GM19099 (cell line): ENCODE results near the gene RTL1.

Experiments used
- POLR2A ChIP-seq: IDR thresholded peaks from 3 replicates; pipeline ENCODE4 v1.6.1; 2011; ENCODE audit warnings: low read depth; ENCODE audit not compliant: insufficient read length; ENCODE audit errors: extremely low read depth

Gene RTL1

DNA sequence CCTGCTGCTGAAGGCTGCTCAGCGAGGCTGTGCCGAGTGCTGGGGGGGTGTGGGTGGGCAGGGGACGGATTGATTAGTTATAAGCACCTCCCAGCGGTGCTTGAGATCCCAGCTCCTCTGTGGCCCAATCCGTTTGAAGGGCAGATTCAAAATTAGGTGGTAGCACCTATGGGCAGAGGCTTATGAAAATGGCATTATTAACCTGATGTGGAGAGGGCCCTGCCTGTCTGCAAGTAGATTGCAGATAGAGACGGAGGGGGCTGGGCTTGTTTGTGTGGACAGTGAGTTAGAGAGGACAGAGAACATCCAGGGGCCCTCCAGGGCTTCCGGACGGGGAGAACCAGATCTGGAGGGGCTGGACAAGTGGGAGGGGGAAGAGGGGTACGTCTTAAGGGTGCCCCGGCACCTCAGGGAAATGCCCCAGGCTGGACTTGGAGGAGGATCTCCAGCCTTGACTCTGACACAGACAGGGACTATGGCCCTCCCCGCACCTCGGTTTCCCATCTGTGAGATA, at the start of gene RTL1:
Gene RTL1, minus strand, starts transcription at position 51 of the 514 bp plus-strand sequence. CDS start 18,934 bp downstream, outside the sequence.
- TF ChIP-seq POLR2A = no peak

DNA sequence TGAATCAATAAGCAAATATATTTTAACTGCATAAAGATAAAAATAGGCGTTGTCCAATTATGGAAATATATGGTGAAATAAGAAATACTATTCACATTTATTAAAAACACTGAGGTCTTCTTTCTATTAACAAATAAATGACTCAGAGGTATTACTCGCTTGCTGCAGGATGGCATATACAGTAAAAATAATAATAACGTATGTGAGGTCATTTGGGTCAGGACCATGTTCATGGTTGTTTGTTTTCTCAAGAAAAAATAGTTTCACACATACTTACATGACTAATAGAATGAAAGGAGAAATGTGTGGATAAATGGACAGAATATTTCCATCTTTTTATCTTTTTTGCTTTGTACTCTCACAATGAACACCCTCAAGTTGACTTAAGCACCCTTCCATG, 46.5 kb upstream of the RTL1 start:
- TF ChIP-seq POLR2A = no peak

DNA sequence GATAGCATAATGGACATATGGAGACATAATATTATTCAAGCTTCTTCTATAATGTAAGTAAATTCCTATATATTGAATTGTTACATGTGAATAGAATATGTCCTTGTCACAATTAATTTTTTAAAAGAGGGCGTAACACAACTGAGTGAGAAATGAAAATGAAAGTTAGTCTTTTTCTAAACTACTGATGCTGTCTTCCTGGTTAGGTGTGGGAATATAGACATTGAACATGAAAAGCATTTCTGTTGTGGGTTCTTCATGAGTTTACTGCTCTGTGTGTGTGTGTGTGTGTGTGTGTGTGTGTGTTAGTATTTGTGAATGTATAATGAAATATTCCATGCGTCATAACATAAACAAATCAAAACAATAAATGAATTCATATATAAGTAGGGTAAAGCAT, 40.5 kb upstream of the RTL1 start:
- no peak for TF ChIP-seq POLR2A

- TF ChIP-seq POLR2A = no peak
Measured at GRCh38 chr14:100930270-100930669, 26.7 kb upstream of the RTL1 start.

GRCh38 chr14:100915560-100915959, 12.0 kb upstream of the RTL1 start:
- TF ChIP-seq POLR2A = no peak

DNA sequence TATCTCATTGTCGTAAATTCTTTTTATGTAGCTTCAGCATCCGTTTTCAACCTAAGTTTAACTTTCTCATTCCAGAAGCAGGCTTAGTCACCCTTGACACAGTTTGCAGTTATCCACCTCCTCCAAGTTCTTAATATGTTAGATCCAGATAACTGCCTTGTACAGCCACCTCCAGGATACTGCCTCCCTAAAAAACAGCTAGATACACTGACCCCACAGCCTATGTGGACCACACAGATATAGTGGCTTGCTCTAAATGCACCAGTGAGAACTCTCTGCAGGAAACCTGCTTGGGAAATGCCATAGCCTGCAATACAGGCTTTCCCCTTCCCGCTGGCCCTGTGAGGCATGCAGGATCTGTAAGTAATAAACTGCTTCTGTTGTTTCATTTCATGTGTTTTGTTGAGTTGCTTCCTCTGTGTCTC, 11.1 kb upstream of the RTL1 start:
- no peak for TF ChIP-seq POLR2A

GRCh38 chr14:100911665-100912316, 8.3 kb upstream of the RTL1 start:
- TF ChIP-seq POLR2A = no peak

- TF ChIP-seq POLR2A = no peak
Measured at GRCh38 chr14:100910888-100911664, 7.6 kb upstream of the RTL1 start.

- no peak for TF ChIP-seq POLR2A
Measured at GRCh38 chr14:100909439-100909838, 5.9 kb upstream of the RTL1 start.

DNA sequence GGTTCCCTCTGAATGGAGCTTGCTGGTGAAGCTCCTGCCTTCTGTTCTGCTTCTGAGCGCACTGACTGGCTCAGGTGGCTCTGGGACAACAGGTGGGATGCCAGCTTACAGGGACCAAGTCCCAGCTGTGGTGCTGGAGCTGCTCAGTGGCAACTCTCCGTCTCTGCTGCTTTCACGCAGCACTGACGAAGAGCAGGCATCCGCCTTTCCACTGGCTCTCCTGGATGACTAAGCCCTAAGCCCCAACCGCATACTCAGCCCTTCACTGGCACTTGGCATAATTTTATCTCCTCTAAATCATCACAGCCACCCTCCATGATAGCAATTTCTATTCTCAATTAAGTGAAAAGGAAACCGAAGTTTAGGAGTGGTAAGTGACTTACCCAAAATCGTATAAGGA, 3.7 kb upstream of the RTL1 start:
- no peak for TF ChIP-seq POLR2A

DNA sequence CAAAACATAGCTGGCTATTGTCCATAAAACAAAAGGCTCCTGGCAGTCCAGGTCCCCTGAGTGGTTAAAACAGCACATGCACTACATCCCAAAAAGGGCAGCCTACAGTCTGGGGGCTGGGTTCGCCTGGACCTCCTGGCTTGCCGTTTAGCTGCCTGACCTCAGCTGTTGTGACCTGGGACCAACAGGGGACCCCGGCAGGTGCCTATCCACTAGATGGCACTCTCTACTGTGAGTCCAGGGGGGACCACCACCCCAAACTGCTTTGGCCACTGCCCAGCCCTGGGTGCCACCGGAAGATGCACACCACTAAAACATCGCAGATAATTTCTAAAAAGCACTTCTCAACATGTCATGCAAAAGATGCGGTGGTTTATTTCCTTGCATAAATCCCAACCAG, 2.9 kb upstream of the RTL1 start:
- TF ChIP-seq POLR2A = no peak

- TF ChIP-seq POLR2A = no peak
Measured at GRCh38 chr14:100905166-100905565, 1.6 kb upstream of the RTL1 start.

- TF ChIP-seq POLR2A = no peak
Measured at GRCh38 chr14:100904307-100905087, 975 bp upstream of the RTL1 start.

DNA sequence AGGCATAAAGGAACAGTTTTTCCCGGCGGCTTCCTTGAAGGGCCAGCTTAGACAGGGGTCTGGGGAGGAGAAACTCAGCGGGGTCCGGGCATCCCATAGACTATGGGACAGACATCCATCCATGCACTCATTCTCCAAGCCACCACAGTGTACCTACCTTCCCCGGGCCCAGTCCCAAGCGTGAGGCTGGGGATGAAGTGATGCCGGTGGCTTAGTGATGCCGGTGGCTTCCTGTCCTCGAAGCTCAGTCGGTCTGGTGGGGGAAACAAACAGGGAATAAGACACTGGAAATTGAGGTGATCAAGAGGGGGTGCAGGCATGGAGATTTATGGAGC, 421 bp downstream of the RTL1 start:
- no peak for TF ChIP-seq POLR2A

DNA sequence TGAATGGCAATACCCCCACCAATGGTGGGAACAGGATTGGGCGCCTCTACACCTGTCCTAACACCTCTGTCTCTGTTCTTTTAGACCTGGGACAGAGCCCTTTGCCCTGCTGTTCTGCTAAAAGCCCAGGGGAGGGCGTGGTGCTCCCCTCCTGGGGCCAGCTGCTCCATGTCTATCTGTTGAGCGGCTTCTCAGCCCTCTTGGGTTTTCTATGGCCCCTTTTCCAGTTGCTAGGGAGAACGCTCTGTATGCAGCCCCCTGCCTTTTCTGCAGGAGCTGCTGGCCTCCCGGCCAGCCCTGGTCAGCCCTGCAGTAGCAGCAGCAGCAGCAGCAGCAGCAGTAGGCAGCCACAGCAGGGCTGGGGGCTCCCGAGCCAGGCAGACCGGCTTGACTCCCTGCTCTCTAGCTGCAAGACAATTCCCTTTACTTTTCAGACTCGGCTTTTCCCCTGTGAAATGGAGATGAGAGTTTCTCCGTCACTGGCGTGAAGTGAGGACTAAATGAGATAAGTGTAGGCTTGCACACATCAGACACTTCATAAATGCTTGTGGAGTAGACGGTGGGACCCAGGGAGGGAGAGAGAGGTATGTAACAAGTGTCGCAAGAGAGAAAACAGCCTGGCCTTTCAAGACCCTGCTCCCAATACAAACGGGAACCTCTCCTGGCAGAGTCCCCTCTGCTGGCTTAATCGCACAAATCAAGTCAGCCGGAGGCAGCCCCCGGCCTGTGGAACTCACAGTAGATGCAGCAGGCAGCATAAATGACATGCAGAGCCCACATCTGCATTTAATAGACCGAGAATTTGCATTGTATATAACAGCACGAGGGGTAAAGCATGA, 1.0 kb downstream of the RTL1 start:
- no peak for TF ChIP-seq POLR2A
